Muscle layer of duodenum (tissue), 2 donors: ENCODE data around the gene CCNQ.

ENCODE experiments used
- H3K27ac ChIP-seq: one replicate; pipeline ENCODE4 v1.7.0; 2013; ENCODE audit warnings: mild to moderate bottlenecking, low read length
- H3K27me3 ChIP-seq: one replicate; pipeline ENCODE4 v1.7.0; 2013; ENCODE audit warnings: low read depth, mild to moderate bottlenecking, control low read depth, low read length
- H3K36me3 ChIP-seq, 2 donors: one replicate each; pipeline ENCODE4 v1.7.0; 2013; ENCODE audit warnings: low read length in 2 of 2, control low read depth in 1 of 2, mild to moderate bottlenecking in 1 of 2; ENCODE audit not compliant: insufficient read depth in 2 of 2, control insufficient read depth in 1 of 2
- H3K4me1 ChIP-seq, 2 donors: one replicate each; pipeline ENCODE4 v1.7.0; 2013; ENCODE audit warnings: low read length in 2 of 2, mild to moderate bottlenecking in 2 of 2, control low read depth in 1 of 2, moderate library complexity in 1 of 2; ENCODE audit not compliant: insufficient read depth in 2 of 2, control insufficient read depth in 1 of 2
- H3K4me3 ChIP-seq, 2 donors: one replicate each; pipeline ENCODE4 v1.7.0; 2013; ENCODE audit warnings: low read length in 2 of 2, low read depth in 1 of 2, mild to moderate bottlenecking in 1 of 2
- H3K9me3 ChIP-seq, 2 donors: one replicate each; pipeline ENCODE4 v1.7.0; 2013; ENCODE audit warnings: low read length in 2 of 2, control low read depth in 1 of 2, mild to moderate bottlenecking in 1 of 2; ENCODE audit not compliant: control insufficient read depth in 1 of 2
- donor health status: healthy.

Gene CCNQ

DNA sequence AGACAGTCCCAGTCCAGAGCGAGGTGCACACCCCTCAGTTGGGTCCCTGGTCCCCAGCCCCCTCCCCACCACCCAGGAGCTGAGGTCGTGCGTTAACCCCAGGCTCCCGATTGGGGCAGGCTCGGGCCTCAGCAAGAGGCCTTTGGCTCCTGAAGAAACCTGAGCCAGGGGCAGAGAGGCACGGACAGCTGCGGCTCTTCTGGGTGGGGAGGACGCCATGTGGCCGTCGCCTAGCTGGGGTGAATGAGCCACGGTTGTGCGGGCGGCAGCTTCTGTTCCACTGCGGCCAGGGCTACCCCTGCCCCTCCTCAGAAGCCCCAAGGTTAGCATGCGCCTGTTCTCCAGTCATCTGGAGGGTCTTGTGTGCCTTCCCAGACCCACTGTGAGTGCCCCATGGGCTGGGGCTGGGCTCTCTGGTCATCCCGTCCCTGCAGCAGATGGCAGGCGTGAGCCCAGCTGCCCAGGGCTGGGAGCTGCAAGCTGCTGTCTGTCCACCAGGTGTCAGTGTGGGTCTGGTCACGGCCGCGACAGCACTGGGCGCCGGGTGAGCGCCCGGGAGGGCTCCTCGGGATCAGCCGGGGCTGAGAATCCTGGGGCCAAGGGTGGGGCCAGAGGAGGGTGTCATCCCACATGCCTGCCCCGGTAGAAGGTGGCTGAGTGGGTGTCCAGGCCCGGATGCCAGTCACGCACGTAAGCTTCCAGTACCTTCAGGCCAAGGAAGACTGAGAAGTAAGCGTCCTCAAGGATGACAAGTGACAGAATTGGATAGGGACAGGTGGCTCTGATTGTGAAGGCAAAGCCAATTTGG lies 59.6 kb downstream of the CCNQ start:
- Histone ChIP-seq H3K9me3 (no peaks in the 10 kb centered on the region), H3K36me3 (no peaks in the 10 kb centered on the region), H3K27me3 (no peaks in the 10 kb centered on the region), H3K4me3 (no peak overlapping the region), H3K4me1 (no peaks in the 10 kb centered on the region), H3K27ac (no peak overlapping the region)

GRCh38 chrX:153538424-153538823 lies 60.5 kb downstream of the CCNQ start:
- H3K4me1 ChIP-seq: no peaks in the 10 kb centered on the region
- no peaks in the 10 kb centered on the region for H3K9me3 ChIP-seq
- H3K4me3 ChIP-seq: no peak overlapping the region
- no peaks in the 10 kb centered on the region for H3K36me3 ChIP-seq
- H3K27ac ChIP-seq: no peak overlapping the region
- no peaks in the 10 kb centered on the region for H3K27me3 ChIP-seq
